SK-N-SH (cell line): Measurements from ENCODE around the gene ACBD6. TPM values are rescaled to one million over a fixed set of nuclear protein-coding genes. Genes with fewer than 3 reads are reported as not detected.

Source experiments
- CTCF ChIA-PET: fragments of 300-600, 350-600 bp; formaldehyde crosslinking; extraction: SDS; loops from one replicate; lab custom pipeline; 2021; lab: Yijun Ruan, JAX
- POLR2A ChIA-PET: fragments of 350-600 bp; sonication (Branson Sonifier 250); formaldehyde crosslinking; extraction: SDS; loops from one replicate; lab custom pipeline; 2020; ENCODE audit warnings: antibody characterized with exemption, inconsistent platforms; lab: Yijun Ruan, JAX
- DNase-seq: peaks from one replicate; pipeline ENCODE4 v3.0.0; 2012
- H2AFZ ChIP-seq: fragments of 200-600 bp; sonication (generic); 2 replicates; pipeline ENCODE4 v1.8.1; 2016; ENCODE audit warnings: antibody characterized with exemption, mild to moderate bottlenecking, low read depth
- H3F3A ChIP-seq: fragments of 200-600 bp; sonication (generic); replicated peaks from 2 replicates; pipeline ENCODE3; 2016; ENCODE audit warnings: antibody characterized with exemption, mild to moderate bottlenecking; ENCODE audit not compliant: insufficient read depth
- H3K27ac ChIP-seq, 2 experiments: fragments of 200-500 bp in 1 of 2; fragments of 200-600 bp in 1 of 2; sonication (Bioruptor generic) in 1 of 2; sonication (generic), shearing (Covaris generic) in 1 of 2; 2 replicates each; pipeline versions ENCODE4 v1.5.1 to v1.6.1; 2014 to 2016; ENCODE audit warnings: low read depth in 2 of 2, inconsistent platforms in 1 of 2, low read length in 1 of 2, mild to moderate bottlenecking in 1 of 2, mixed read lengths in 1 of 2
- H3K27me3 ChIP-seq: fragments of 200-600 bp; sonication (generic), shearing (Covaris generic); 2 replicates; pipeline ENCODE4 v1.6.1; 2016; ENCODE audit warnings: mixed run types; ENCODE audit not compliant: insufficient read depth
- H3K36me3 ChIP-seq, 2 experiments: fragments of 200-500 bp in 1 of 2; fragments of 200-600 bp in 1 of 2; sonication (Bioruptor generic) in 1 of 2; sonication (generic) in 1 of 2; replicated peaks in 1 of 2; 2 replicates each; pipeline versions ENCODE3 to v1.5.1; 2014 to 2016; ENCODE audit warnings: low read length in 1 of 2, mild to moderate bottlenecking in 1 of 2; ENCODE audit not compliant: insufficient read depth in 2 of 2, control insufficient read depth in 1 of 2
- H3K4me1 ChIP-seq, 2 experiments: fragments of 200-500 bp in 1 of 2; fragments of 200-600 bp in 1 of 2; sonication (Bioruptor generic) in 1 of 2; sonication (generic), shearing (Covaris generic) in 1 of 2; 2 replicates each; pipeline versions ENCODE4 v1.5.1 to v1.6.1; 2014 to 2016; ENCODE audit warnings: low read depth in 1 of 2, low read length in 1 of 2, mixed run types in 1 of 2; ENCODE audit not compliant: insufficient read depth in 2 of 2, control insufficient read depth in 1 of 2
- H3K4me2 ChIP-seq: fragments of 200-600 bp; sonication (generic), shearing (Covaris generic); 2 replicates; pipeline ENCODE4 v1.6.1; 2017; ENCODE audit warnings: mixed run types
- H3K4me3 ChIP-seq, 2 experiments: fragments of 200-500 bp in 1 of 2; fragments of 200-600 bp in 1 of 2; sonication (Bioruptor generic) in 1 of 2; sonication (generic), shearing (Covaris generic) in 1 of 2; 2 replicates each; pipeline versions ENCODE4 v1.5.1 to v1.8.1; 2014 to 2016; ENCODE audit warnings: low read depth in 2 of 2, inconsistent platforms in 1 of 2, low read length in 1 of 2, mild to moderate bottlenecking in 1 of 2, mixed read lengths in 1 of 2, moderate library complexity in 1 of 2
- H3K79me2 ChIP-seq: fragments of 200-600 bp; sonication (generic); 2 replicates; pipeline ENCODE4 v1.8.1; 2017; ENCODE audit warnings: mild to moderate bottlenecking; ENCODE audit not compliant: insufficient read depth
- H3K9ac ChIP-seq: fragments of 200-600 bp; sonication (generic); 2 replicates; pipeline ENCODE4 v1.6.1; 2017; ENCODE audit warnings: mixed run types
- H3K9me2 ChIP-seq: fragments of 200-600 bp; sonication (generic); 2 replicates; pipeline ENCODE4 v1.6.1; 2017; ENCODE audit warnings: mixed run types
- H3K9me3 ChIP-seq: fragments of 200-600 bp; sonication (generic); 2 replicates; pipeline ENCODE4 v1.6.1; 2017; ENCODE audit warnings: mixed run types, mild to moderate bottlenecking, moderate library complexity
- H4K20me1 ChIP-seq: fragments of 200-600 bp; sonication (generic); 2 replicates; pipeline ENCODE4 v1.6.1; 2017; ENCODE audit warnings: mild to moderate bottlenecking, mixed run types; ENCODE audit not compliant: insufficient read depth
- CHD2 ChIP-seq: fragments of 150-350 bp; IDR thresholded peaks from 2 replicates; pipeline ENCODE4 v1.6.1; 2018; ENCODE audit warnings: low read length; ENCODE audit not compliant: partially characterized antibody
- CTCF ChIP-seq: fragments of 200-600 bp; sonication (generic); IDR thresholded peaks from 2 replicates; pipeline ENCODE4 v1.6.1; 2017; ENCODE audit warnings: antibody characterized with exemption, mild to moderate bottlenecking, moderate library complexity
- ELF1 ChIP-seq: IDR thresholded peaks from 2 replicates; pipeline ENCODE4 v1.4.0; 2012
- EZH2phosphoT487 ChIP-seq: fragments of 200-600 bp; sonication (generic); IDR thresholded peaks from 2 replicates; pipeline ENCODE4 v1.6.1; 2017; ENCODE audit warnings: low read depth, mixed run types, mild to moderate bottlenecking, antibody characterized with exemption, moderate library complexity, borderline replicate concordance
- FOSL2 ChIP-seq: IDR thresholded peaks from 2 replicates; pipeline ENCODE4 v1.4.0; 2012; ENCODE audit warnings: low read depth, mild to moderate bottlenecking, moderate library complexity, borderline replicate concordance
- FOXJ3 ChIP-seq: sonication (generic); formaldehyde crosslinking; IDR thresholded peaks from 2 replicates; pipeline ENCODE4 v1.5.1; 2020; ENCODE audit warnings: mild to moderate bottlenecking, missing genetic modification reagents
- GABPA ChIP-seq: IDR thresholded peaks from 2 replicates; pipeline ENCODE4 v1.4.0; 2012; ENCODE audit warnings: low read depth, mild to moderate bottlenecking
- GATA2 ChIP-seq: sonication (generic); formaldehyde crosslinking; IDR thresholded peaks from 2 replicates; pipeline ENCODE4 v1.5.0; 2020; ENCODE audit warnings: mild to moderate bottlenecking, missing genetic modification reagents
- MAX ChIP-seq: IDR thresholded peaks from 2 replicates; pipeline ENCODE4 v1.4.0; 2012; ENCODE audit warnings: low read depth
- NFIC ChIP-seq: IDR thresholded peaks from 2 replicates; pipeline ENCODE4 v1.4.0; 2012; ENCODE audit warnings: borderline replicate concordance
- NRF1 ChIP-seq: IDR thresholded peaks from 2 replicates; pipeline ENCODE4 v1.6.1; 2012; ENCODE audit warnings: low read depth, mild to moderate bottlenecking, low read length
- RAD21 ChIP-seq: IDR thresholded peaks from 2 replicates; pipeline ENCODE4 v1.6.1; 2012; ENCODE audit warnings: mild to moderate bottlenecking, low read length
- RFX5 ChIP-seq: IDR thresholded peaks from 2 replicates; pipeline ENCODE4 v1.6.1; 2012; ENCODE audit warnings: mild to moderate bottlenecking, improper control_type of control experiment, low read length
- RXRA ChIP-seq: IDR thresholded peaks from 2 replicates; pipeline ENCODE4 v1.4.0; 2012; ENCODE audit warnings: low read depth, mild to moderate bottlenecking, borderline replicate concordance
- TAF1 ChIP-seq: IDR thresholded peaks from 2 replicates; pipeline ENCODE4 v1.6.1; 2012; ENCODE audit warnings: low read depth, mild to moderate bottlenecking, low read length, moderate library complexity, borderline replicate concordance
- TCF12 ChIP-seq: IDR thresholded peaks from 2 replicates; pipeline ENCODE4 v1.4.0; 2012
- TEAD4 ChIP-seq: IDR thresholded peaks from 2 replicates; pipeline ENCODE4 v1.4.0; 2012; ENCODE audit warnings: mild to moderate bottlenecking, borderline replicate concordance; ENCODE audit not compliant: insufficient read depth
- WGBS: methylation state at CpG from one replicate; pipeline ENCODE4 v1.1.6; 2017; ENCODE audit warnings: low lambda C conversion rate; 5-methylcytosine and 5-hydroxymethylcytosine counted together
- polyA plus RNA-seq, 3 experiments: library from polyadenylated mRNA; depleted of rRNA; stranded (reverse); fragments of >200 nt; gene quantifications; 2 replicates each; pipeline ENCODE4 v1.2.3, GENCODE V29; 2012
- TF ChIP-seq, protein P1 (sequence below): fragments of 150-350 bp; IDR thresholded peaks from 2 replicates; pipeline ENCODE4 v1.6.1; 2016; ENCODE audit warnings: mild to moderate bottlenecking, low read depth, low read length
- TF ChIP-seq, protein P2 (sequence below): IDR thresholded peaks from 2 replicates; pipeline ENCODE4; 2012

Gene ACBD6
- polyA plus RNA-seq, 1 of the 3 experiments (the other 2 are of a cell fraction), result 60.9 TPM

- no peak; the same call in 1 of the 2 replicates for TF ChIP-seq RFX5
- peak; percentile 44; the same call in 1 of the 2 replicates for TF ChIP-seq GABPA
- no peak for TF ChIP-seq RXRA
- TF ChIP-seq, protein P1, sequence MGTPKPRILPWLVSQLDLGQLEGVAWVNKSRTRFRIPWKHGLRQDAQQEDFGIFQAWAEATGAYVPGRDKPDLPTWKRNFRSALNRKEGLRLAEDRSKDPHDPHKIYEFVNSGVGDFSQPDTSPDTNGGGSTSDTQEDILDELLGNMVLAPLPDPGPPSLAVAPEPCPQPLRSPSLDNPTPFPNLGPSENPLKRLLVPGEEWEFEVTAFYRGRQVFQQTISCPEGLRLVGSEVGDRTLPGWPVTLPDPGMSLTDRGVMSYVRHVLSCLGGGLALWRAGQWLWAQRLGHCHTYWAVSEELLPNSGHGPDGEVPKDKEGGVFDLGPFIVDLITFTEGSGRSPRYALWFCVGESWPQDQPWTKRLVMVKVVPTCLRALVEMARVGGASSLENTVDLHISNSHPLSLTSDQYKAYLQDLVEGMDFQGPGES, result no peak
- peak; percentile 86 for TF ChIP-seq TAF1
- no peak for TF ChIP-seq FOXJ3 (CRISPR knock-in tag)
- no peak for TF ChIP-seq GATA2 (CRISPR knock-in tag)
- TF ChIP-seq FOSL2, result no peak
- TF ChIP-seq RAD21, result no peak
- TF ChIP-seq MAX, result peak; percentile 79
- TF ChIP-seq CTCF, result peak; percentile 21
- TF ChIP-seq NFIC, result no peak
Observed at GRCh38 chr1:180502361-180503279, at the start of gene ACBD6 (continued).

DNA sequence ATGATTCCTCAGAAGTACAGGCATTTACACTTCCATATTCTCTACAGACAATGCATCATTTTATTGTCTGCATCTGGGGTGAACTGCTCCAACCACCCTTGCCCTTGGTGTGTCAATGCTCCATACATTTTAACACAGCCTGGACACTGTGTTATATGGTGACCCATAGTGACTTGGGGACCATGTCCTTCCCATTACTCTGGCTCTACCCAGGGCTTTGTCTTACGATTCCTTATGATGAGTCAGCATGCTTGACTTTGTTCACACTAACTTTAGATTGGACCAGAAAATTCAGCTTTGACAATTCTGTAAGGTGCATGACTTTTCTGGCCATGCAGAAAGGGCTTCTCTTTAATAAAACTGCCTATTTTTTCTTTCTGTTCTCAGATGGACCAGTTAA, 49.6 kb upstream of the ACBD6 start:
- Histone ChIP-seq H3K27me3 (no peaks in the 10 kb centered on the region), H3K4me1 (no peaks in the 10 kb centered on the region), H3K9me2 (no peaks in the 10 kb centered on the region), H3K27ac (no peak overlapping the region), H3K4me3 (no peak overlapping the region), H3K4me2 (no peak overlapping the region), H2AFZ (no peak overlapping the region), H3F3A (no peaks in the 10 kb centered on the region), H3K79me2 (no peaks in the 10 kb centered on the region), H3K9ac (no peak overlapping the region), H3K36me3 (no peaks in the 10 kb centered on the region), H3K9me3 (no peaks in the 10 kb centered on the region), H4K20me1 (no peaks in the 10 kb centered on the region)
- POLR2A ChIA-PET, result no interaction called here
- WGBS, result 78% methylated on average over 1 of the region's 1 CpG
- no peak for DNase-seq
- TF ChIP-seq TAF1, result no peak
- no peak for TF ChIP-seq GATA2 (CRISPR knock-in tag)
- no peak for TF ChIP-seq NFIC
- no peak for TF ChIP-seq ELF1
- TF ChIP-seq, protein P2, sequence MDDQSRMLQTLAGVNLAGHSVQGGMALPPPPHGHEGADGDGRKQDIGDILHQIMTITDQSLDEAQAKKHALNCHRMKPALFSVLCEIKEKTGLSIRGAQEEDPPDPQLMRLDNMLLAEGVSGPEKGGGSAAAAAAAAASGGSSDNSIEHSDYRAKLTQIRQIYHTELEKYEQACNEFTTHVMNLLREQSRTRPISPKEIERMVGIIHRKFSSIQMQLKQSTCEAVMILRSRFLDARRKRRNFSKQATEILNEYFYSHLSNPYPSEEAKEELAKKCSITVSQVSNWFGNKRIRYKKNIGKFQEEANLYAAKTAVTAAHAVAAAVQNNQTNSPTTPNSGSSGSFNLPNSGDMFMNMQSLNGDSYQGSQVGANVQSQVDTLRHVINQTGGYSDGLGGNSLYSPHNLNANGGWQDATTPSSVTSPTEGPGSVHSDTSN, result no peak
- no peak for TF ChIP-seq EZH2phosphoT487
- no peak for TF ChIP-seq NRF1
- no peak for TF ChIP-seq TEAD4
- no peak for TF ChIP-seq TCF12
- no peak for TF ChIP-seq CHD2
- no peak for TF ChIP-seq CTCF
- CTCF ChIA-PET, result interaction anchor here (0.6 kb wide), 1 partner anchor 19 kb away, joined by 3 read pairs; no protein-coding TSS in a partner anchor
